Keratinocyte (primary cell): Measurements from ENCODE around the gene PPP2R5B. TPM values are rescaled to one million over a fixed set of nuclear protein-coding genes. Genes with fewer than 3 reads are reported as not detected.
A peak's percentile ranks its signal among the peaks of the same experiment; 100 is the strongest.

Experiments used
- DNase-seq: peaks from one replicate; pipeline ENCODE4 v3.0.0-alpha.2; 2011; ENCODE audit warnings: low read depth, missing footprints, low spot score
- FAIRE-seq: peaks from 2 replicates; lab custom pipeline; 2011; peaks lifted over from hg19 to GRCh38; lab: Jason Lieb, UNC
- H2AFZ ChIP-seq: 2 replicates; pipeline ENCODE4 v1.6.0; 2012; ENCODE audit warnings: low read length, control low read depth, inconsistent platforms; ENCODE audit not compliant: control insufficient read depth
- H3K27ac ChIP-seq: 2 replicates; pipeline ENCODE4 v1.5.1; 2011; ENCODE audit warnings: low read length; ENCODE audit not compliant: control insufficient read depth, insufficient read depth
- H3K27me3 ChIP-seq: 3 replicates; pipeline ENCODE4 v1.6.0; 2011; ENCODE audit warnings: low read length; ENCODE audit not compliant: control insufficient read depth, insufficient read depth; ENCODE audit errors: extremely low read depth
- H3K36me3 ChIP-seq, 2 experiments: 2 replicates in 1 of 2; 3 replicates in 1 of 2; pipeline ENCODE4 v1.5.1; 2011; ENCODE audit warnings: low read length in 2 of 2, mild to moderate bottlenecking in 1 of 2; ENCODE audit not compliant: control insufficient read depth in 2 of 2, insufficient read depth in 2 of 2; ENCODE audit errors: extremely low read depth in 1 of 2
- H3K4me1 ChIP-seq: 3 replicates; pipeline ENCODE4 v1.5.1; 2011; ENCODE audit warnings: low read length; ENCODE audit not compliant: control insufficient read depth, insufficient read depth; ENCODE audit errors: extremely low read depth
- H3K4me2 ChIP-seq: 3 replicates; pipeline ENCODE4 v1.6.0; 2011; ENCODE audit warnings: low read depth, low read length; ENCODE audit not compliant: control insufficient read depth, insufficient read depth; ENCODE audit errors: extremely low read depth
- H3K4me3 ChIP-seq, 3 experiments: fragments of 200-600 bp in 1 of 3; sonication (generic) in 1 of 3; 2 replicates in 2 of 3; 3 replicates in 1 of 3; pipeline ENCODE4 v1.5.1; 2011 to 2016; ENCODE audit warnings: low read length in 3 of 3, mild to moderate bottlenecking in 3 of 3, control low read depth in 2 of 3, inconsistent platforms in 1 of 3, low read depth in 1 of 3, mixed read lengths in 1 of 3, mixed run types in 1 of 3, moderate library complexity in 1 of 3; ENCODE audit not compliant: control insufficient read depth in 2 of 3, insufficient read depth in 2 of 3; ENCODE audit errors: extremely low read depth in 1 of 3
- H3K79me2 ChIP-seq: 2 replicates; pipeline ENCODE4 v1.6.0; 2012; ENCODE audit warnings: low read length; ENCODE audit not compliant: control insufficient read depth, insufficient read depth
- H3K9ac ChIP-seq: 3 replicates; pipeline ENCODE4 v1.6.0; 2011; ENCODE audit warnings: low read length; ENCODE audit not compliant: control insufficient read depth, insufficient read depth; ENCODE audit errors: extremely low read depth
- H3K9me1 ChIP-seq: 3 replicates; pipeline ENCODE4 v1.6.0; 2011; ENCODE audit warnings: low read length; ENCODE audit not compliant: control insufficient read depth, insufficient read depth; ENCODE audit errors: extremely low read depth
- H3K9me3 ChIP-seq: 2 replicates; pipeline ENCODE4 v1.5.1; 2012; ENCODE audit warnings: low read depth, low read length; ENCODE audit not compliant: control insufficient read depth
- H4K20me1 ChIP-seq: 3 replicates; pipeline ENCODE4 v1.6.0; 2011; ENCODE audit warnings: low read length; ENCODE audit not compliant: control insufficient read depth, insufficient read depth; ENCODE audit errors: extremely low read depth
- CTCF ChIP-seq, 3 experiments: IDR thresholded peaks in 1 of 3; conservative IDR thresholded peaks in 1 of 3; optimal IDR thresholded peaks in 1 of 3; 2 replicates in 2 of 3; 3 replicates in 1 of 3; pipeline versions ENCODE3 to v1.5.1; 2011; ENCODE audit warnings: low read length in 3 of 3, mild to moderate bottlenecking in 3 of 3, moderate library complexity in 2 of 3, control low read depth in 1 of 3, inconsistent platforms in 1 of 3; ENCODE audit not compliant: insufficient read depth in 2 of 3; ENCODE audit errors: extremely low read depth in 1 of 3
- EZH2 ChIP-seq: IDR thresholded peaks from one replicate; pipeline ENCODE4 v1.6.1; 2012; ENCODE audit warnings: inconsistent platforms, mild to moderate bottlenecking, low read length, moderate library complexity
- dilution Hi-C: fragments of 300-500 bp; cut with MboI; formaldehyde crosslinking; loops from one replicate; pipeline ENCODE4 v1.7.0; 2020; ENCODE audit warnings: low sequenced_read_pairs; ENCODE audit not compliant: extremely low pct_ligation_motif_present
- polyA plus RNA-seq, 5 experiments: library from polyadenylated mRNA; depleted of rRNA in 3 of 5; stranded (reverse) in 3 of 5; stranded (forward) in 1 of 5; unstranded in 1 of 5; fragments of >200 nt; gene quantifications; 1 replicate in 1 of 5; 2 replicates in 3 of 5; 3 replicates in 1 of 5; pipeline versions ENCODE4 v1.2.1 to v1.2.3, GENCODE V29; 2011 to 2012; ENCODE audit warnings: missing spikeins in 2 of 5, low read depth in 1 of 5, low replicate concordance in 1 of 5

PPP2R5B gene
- polyA plus RNA-seq, 1 donor (not counting 4 experiments of a cell fraction or from before 2014, with no cell fraction given) = 16.4 TPM

DNA sequence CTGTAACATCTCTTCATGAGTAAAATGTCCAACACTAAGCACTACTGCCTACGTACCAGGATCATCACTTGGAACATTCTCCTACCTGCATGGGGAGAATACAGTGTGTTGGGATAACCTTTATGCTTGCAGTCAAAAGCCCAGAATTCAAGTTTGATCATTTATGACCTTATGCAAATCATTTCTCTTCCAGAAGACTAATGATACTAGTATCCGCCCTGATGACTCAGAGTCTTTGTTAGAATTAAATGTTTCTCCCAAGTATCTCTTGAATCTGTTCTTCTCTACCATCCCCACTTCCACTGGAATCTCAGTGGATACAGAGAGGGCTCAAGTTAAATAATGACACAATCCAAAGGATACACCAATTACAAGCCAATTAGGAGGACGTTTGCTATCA, 35.0 kb downstream of the PPP2R5B start:
- no peak for DNase-seq
- Histone ChIP-seq H3K9ac (no peak overlapping the region), H3K4me3 (no peak overlapping the region), H3K9me3 (no peaks in the 10 kb centered on the region), H3K27me3 (no peaks in the 10 kb centered on the region), H3K36me3 (no peaks in the 10 kb centered on the region), H3K27ac (no peak overlapping the region), H3K4me2 (peak overlapping the region; percentile 0), H3K79me2 (no peaks in the 10 kb centered on the region), H4K20me1 (no peaks in the 10 kb centered on the region), H3K4me1 (peaks cover 17% of the 10 kb centered on the region), H3K9me1 (no peaks in the 10 kb centered on the region), H2AFZ (no peak overlapping the region)
- dilution Hi-C loops = no loop called here
- peak; percentile 41 for FAIRE-seq
- TF ChIP-seq EZH2 (no peak), CTCF (optimal IDR thresholded peaks at IDR 0.05 in 1 of 3, IDR thresholded peaks at IDR 0.05 in 1 of 3, conservative IDR thresholded peaks at IDR 0.05 in 1 of 3; ENCODE audit: extremely low read depth in 1 of 3, insufficient read depth in 2 of 3, low read length in 3 of 3) (no peak)

DNA sequence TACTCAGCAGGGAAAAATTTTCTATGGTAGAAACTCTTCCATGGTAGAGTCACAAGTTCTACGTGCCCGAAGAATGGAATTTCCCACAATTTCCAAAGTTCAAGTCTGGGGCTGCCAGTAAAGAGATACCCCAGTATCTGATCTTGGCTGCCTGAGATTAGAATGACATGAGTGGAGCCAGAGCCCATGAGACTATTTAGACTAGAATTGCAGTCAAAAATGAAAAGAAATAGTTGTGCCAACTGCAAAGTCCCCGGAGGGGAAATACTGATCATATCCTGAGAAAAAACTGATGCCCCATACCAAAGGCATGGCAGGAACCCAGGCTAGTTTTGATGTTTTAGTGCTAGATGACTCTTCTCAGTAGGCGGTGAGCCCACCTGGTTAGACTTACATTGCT, 36.2 kb downstream of the PPP2R5B start:
- dilution Hi-C loops = no loop called here

More for the DNA sequence above, 36.2 kb downstream of the PPP2R5B start:
- FAIRE-seq (no peak), DNase-seq (no peak)
- Histone ChIP-seq H3K79me2 (no peaks in the 10 kb centered on the region), H3K27me3 (no peaks in the 10 kb centered on the region), H3K4me3 (no peak overlapping the region), H3K27ac (no peak overlapping the region), H3K4me1 (peaks cover 17% of the 10 kb centered on the region), H2AFZ (no peak overlapping the region), H3K9me1 (no peaks in the 10 kb centered on the region), H3K4me2 (no peak overlapping the region), H3K9me3 (no peaks in the 10 kb centered on the region), H3K9ac (no peak overlapping the region), H4K20me1 (no peaks in the 10 kb centered on the region), H3K36me3 (no peaks in the 10 kb centered on the region)
- TF ChIP-seq CTCF (optimal IDR thresholded peaks at IDR 0.05 in 1 of 3, IDR thresholded peaks at IDR 0.05 in 1 of 3, conservative IDR thresholded peaks at IDR 0.05 in 1 of 3; ENCODE audit: extremely low read depth in 1 of 3, insufficient read depth in 2 of 3, low read length in 3 of 3) (no peak), EZH2 (no peak)
